ENCODE results near the gene LGALS12. TPM values are rescaled to one million over a fixed set of nuclear protein-coding genes. Genes with fewer than 3 reads are reported as not detected.

Gene LGALS12
- total RNA-seq, 2 experiments from 2014 or later: not detected

DNA sequence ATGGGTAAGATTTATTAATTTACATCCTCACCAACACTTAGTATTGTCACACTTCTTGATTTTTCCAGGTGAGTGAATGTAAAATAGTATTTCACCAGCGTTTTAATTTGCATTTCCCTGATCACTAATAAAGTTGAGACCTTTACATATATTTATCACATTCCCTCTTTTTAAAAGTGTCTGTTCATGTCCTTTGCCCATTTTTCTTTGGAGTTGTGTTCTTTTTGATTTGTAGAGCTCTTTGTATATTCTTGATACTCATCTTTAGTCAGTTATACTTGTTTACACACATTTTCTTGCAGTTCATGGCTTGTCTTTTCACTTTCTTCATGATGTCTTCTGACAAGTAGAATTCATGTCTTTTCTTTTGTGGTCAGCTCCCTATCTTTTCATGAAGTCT is 12.8 kb upstream of the LGALS12 start:
- Mint-ChIP-seq H3K27me3 (peaks cover 40% of the 10 kb centered on the region), H3K4me1 (peaks cover 13% of the 10 kb centered on the region), H3K36me3 (no peaks in the 10 kb centered on the region), H3K9me3 (peaks cover 2% of the 10 kb centered on the region), H3K27ac (no peak overlapping the region), H3K4me3 (no peak overlapping the region)
- no peak for DNase-seq

DNA sequence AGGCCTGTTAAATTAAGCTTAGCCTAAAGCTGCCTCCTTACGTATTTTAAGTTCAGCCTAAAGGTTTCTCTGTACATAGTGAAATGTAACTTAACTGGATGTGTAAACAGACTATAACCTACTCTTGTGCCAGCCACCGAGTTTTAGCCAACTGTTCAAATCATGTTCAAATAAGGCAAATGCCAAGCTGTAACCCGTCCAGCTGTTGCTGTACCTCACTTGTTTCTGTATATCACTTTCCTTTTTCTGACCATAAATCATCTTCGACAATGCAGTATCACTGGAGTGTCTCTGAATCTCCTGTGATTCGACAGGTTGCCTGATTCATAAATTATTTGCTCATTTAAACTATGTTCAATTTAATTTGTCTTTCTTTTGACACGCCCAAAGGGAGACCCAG is 10.9 kb upstream of the LGALS12 start:
- Mint-ChIP-seq H3K36me3 (no peaks in the 10 kb centered on the region), H3K27me3 (peaks cover 38% of the 10 kb centered on the region)

DNA sequence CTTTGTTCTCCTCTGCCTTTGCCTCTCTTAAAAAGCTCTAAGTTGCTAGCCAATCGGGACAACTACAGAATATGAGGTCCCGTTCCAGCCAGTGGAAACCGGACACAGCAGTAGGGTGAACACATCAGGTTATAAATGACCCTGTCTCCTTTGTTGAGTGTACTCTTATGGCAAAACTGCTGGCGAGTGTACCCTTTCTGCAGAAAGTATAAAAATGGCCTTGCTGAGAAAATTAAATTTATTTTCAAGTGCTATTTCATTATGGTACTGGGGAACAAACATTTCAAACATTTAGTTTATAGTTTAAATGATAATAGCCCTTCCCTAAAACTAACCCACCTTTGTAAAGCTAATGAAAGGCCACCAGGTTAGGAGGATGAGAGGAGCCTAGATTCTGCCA is 6.0 kb upstream of the LGALS12 start:
- no peak overlapping the region for H3K27ac Mint-ChIP-seq
- DNase-seq: no peak

More for the DNA sequence above, 10.9 kb upstream of the LGALS12 start:
- Mint-ChIP-seq H3K27ac (no peak overlapping the region), H3K9me3 (peaks cover 11% of the 10 kb centered on the region), H3K4me1 (peaks cover 13% of the 10 kb centered on the region), H3K4me3 (no peak overlapping the region)
- DNase-seq: no peak

DNA sequence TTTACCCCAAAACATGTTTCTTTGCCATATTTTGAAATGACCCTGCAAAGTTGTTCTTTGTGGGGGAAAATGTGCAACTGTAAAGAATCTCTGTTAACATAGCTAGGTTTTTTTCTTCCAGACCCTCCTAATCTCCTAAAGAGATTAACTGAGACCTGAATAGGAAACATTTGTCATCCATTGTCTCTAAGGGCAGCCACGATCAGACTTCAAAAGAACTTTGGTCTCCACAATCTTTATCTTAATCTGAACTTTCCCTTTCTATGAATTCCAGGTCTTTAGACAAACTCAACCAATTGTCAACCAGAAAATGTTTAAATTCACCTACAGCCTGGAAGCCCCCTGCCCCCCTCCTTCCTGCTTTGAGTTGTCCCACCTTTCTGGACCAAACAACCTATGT is 4.6 kb upstream of the LGALS12 start:
- no peak for DNase-seq
- peaks cover 15% of the 10 kb centered on the region for H3K9me3 Mint-ChIP-seq
- H3K4me3 Mint-ChIP-seq: no peak overlapping the region
- H3K27ac Mint-ChIP-seq: no peak overlapping the region
- no peaks in the 10 kb centered on the region for H3K4me1 Mint-ChIP-seq
- H3K27me3 Mint-ChIP-seq: peaks cover 6% of the 10 kb centered on the region
- H3K36me3 Mint-ChIP-seq: peaks cover 5% of the 10 kb centered on the region

More for the DNA sequence above, 6.0 kb upstream of the LGALS12 start:
- H3K4me3 Mint-ChIP-seq: no peak overlapping the region
- H3K27me3 Mint-ChIP-seq: peaks cover 6% of the 10 kb centered on the region
- peaks cover 5% of the 10 kb centered on the region for H3K36me3 Mint-ChIP-seq
- H3K4me1 Mint-ChIP-seq: no peaks in the 10 kb centered on the region
- peaks cover 15% of the 10 kb centered on the region for H3K9me3 Mint-ChIP-seq

DNA sequence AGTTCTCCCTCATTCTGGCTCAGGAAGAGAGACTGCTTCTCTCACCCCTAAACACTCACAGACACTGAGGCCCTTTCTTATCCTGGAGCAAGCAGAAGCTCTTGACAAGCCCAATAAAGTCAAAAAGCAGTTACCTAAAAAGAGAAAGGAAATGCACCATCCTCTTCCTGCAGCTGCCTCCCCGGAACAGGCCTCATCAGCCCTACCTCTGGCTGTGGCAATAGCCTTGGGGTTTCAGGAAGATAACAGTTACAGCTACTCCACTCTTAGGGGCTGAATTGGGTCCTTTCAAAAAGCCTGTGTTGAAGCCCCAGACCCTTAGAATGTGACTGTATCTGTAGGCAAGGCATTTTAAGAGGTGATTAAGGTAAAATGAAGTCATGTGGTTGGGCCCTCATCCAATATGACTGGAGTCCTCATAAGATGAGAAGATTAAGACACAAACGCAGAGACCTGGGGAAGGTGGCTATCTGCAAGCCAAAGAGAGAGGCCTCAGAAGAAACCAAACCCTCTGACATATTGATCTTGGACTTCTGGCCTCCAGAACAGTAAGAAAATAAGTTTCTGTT is 3.5 kb upstream of the LGALS12 start:
- H3K4me1 Mint-ChIP-seq: no peaks in the 10 kb centered on the region
- H3K4me3 Mint-ChIP-seq: no peak overlapping the region
- no peak overlapping the region for H3K27ac Mint-ChIP-seq
- peaks cover 15% of the 10 kb centered on the region for H3K9me3 Mint-ChIP-seq
- peaks cover 5% of the 10 kb centered on the region for H3K36me3 Mint-ChIP-seq
- DNase-seq: no peak
- H3K27me3 Mint-ChIP-seq: peaks cover 4% of the 10 kb centered on the region

DNA sequence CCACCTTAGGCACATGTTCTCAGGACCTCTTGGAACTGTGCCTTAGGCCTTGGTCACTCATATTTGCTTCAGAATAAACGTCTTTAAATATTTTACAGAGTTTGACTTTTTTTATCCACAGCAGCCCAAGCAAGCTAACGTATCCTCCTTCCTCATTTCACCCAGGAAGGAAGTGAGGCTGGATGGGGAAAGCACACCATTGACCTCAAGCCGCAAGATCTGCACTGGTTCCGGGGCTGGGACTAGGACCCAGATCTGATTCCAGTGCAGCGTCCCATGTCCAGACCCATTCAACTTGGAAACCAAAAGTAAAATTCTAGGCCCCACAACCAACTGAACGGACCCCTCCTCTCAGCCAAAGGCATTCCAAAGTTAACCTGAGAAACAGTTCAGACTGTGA is 2.4 kb upstream of the LGALS12 start:
- no peak overlapping the region for H3K27ac Mint-ChIP-seq
- no peaks in the 10 kb centered on the region for H3K27me3 Mint-ChIP-seq
- peaks cover 15% of the 10 kb centered on the region for H3K9me3 Mint-ChIP-seq
- H3K4me1 Mint-ChIP-seq: no peaks in the 10 kb centered on the region
- no peak overlapping the region for H3K4me3 Mint-ChIP-seq
- no peak for DNase-seq
- H3K36me3 Mint-ChIP-seq: peaks cover 5% of the 10 kb centered on the region

DNA sequence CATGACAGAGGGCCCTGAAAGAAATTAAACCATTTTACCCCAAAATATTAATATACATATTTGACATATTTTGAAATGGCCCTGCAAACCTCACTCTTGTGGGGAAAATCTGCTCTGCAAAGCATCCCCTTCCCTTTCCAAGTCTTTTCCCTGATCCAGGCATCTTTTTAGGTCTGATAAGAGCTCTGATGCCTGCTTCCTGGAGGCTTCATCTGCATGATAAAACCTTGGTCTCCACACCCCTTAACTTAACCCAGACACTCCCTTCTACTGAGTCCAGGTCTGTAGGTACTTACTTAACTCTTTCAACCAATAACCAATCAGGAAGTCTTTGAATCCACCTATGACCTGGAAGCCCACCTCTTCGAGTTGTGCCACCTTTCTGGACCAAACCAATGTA is 1.8 kb upstream of the LGALS12 start:
- Mint-ChIP-seq H3K9me3 (peaks cover 15% of the 10 kb centered on the region), H3K4me1 (no peaks in the 10 kb centered on the region), H3K27me3 (no peaks in the 10 kb centered on the region), H3K4me3 (no peak overlapping the region), H3K27ac (no peak overlapping the region), H3K36me3 (peaks cover 5% of the 10 kb centered on the region)
- DNase-seq: no peak

DNA sequence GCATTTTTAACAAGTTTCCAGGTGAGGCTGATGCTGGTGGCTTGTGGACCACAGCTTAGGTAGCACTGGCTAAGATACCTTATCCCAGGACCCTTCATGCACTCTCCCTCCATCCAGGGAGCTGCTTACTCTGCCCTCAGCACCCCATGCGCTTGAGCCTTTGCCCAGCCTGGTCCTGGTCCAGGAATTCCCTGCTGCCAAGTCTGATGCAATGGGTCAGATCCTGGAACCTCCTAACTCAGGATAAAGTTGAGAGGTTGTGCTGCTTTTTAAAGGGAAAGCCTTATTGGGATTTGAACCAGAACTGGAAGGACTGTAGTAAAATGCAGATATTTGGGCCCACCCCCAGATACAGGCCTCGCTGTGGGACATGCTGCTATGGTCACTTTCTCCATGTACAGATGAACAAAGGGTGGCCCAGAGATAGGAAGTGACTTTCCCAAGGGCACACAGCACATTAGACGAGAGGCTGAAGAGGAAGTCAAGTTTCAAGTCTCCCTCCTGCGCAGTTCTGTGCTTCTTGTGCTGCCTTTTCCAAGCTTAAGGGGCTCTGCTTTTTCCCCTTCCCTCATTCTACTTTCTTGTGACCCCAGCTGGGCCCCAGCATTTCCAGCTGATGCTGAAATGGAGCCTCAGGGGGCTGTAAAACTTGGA is 824 bp upstream of the LGALS12 start:
- Mint-ChIP-seq H3K4me1 (no peaks in the 10 kb centered on the region), H3K9me3 (peaks cover 6% of the 10 kb centered on the region), H3K27ac (no peak overlapping the region), H3K36me3 (peaks cover 5% of the 10 kb centered on the region), H3K27me3 (no peaks in the 10 kb centered on the region), H3K4me3 (no peak overlapping the region)
- DNase-seq: no peak

DNA sequence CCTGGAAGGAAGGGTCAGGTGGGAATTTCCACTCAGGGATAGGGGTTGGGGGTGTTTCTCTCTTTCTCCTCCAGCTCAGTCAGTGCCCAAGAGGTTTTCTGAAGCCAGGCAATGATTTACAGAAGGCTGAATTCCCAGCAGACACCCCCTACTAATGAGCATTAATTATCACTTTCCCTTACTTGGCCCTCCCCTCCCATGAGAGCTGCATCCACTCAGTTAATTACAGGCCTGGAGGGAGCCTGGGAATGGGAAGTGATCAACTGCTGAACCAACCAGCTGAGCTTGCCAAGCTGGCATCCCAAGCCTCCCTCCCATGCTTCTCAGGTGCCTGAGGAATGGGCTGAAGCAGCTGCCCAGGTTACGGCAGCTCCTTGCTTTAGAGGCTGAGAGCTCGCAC is 992 bp downstream of the LGALS12 start:
- DNase-seq: no peak
- no peaks in the 10 kb centered on the region for H3K27me3 Mint-ChIP-seq
- no peaks in the 10 kb centered on the region for H3K4me1 Mint-ChIP-seq
- no peak overlapping the region for H3K4me3 Mint-ChIP-seq
- H3K9me3 Mint-ChIP-seq: no peaks in the 10 kb centered on the region
- H3K27ac Mint-ChIP-seq: no peak overlapping the region
- no peaks in the 10 kb centered on the region for H3K36me3 Mint-ChIP-seq

DNA sequence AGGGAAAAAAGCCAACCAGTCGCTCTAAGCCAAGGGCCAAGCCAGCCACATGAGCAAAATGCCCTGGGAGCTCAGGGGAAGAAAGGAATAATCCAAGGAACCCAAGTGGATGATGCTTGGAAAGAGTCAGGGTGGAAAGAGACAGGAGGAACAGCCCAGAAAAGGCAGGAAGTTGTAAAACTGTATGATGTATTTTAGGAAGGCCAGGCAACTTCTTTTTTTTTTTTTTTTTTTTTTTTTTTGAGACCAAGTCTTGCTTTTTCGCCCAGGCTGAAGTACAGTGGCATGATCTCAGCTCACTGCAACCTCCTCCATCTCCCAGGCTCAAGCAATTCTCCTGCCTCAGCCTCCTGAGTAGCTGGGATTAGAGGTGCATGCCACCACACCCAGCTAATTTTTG is 1.6 kb downstream of the LGALS12 start:
- H3K36me3 Mint-ChIP-seq: no peaks in the 10 kb centered on the region
- no peak overlapping the region for H3K27ac Mint-ChIP-seq
- H3K27me3 Mint-ChIP-seq: no peaks in the 10 kb centered on the region
- DNase-seq: no peak
- H3K9me3 Mint-ChIP-seq: no peaks in the 10 kb centered on the region
- H3K4me1 Mint-ChIP-seq: no peaks in the 10 kb centered on the region
- no peak overlapping the region for H3K4me3 Mint-ChIP-seq

DNA sequence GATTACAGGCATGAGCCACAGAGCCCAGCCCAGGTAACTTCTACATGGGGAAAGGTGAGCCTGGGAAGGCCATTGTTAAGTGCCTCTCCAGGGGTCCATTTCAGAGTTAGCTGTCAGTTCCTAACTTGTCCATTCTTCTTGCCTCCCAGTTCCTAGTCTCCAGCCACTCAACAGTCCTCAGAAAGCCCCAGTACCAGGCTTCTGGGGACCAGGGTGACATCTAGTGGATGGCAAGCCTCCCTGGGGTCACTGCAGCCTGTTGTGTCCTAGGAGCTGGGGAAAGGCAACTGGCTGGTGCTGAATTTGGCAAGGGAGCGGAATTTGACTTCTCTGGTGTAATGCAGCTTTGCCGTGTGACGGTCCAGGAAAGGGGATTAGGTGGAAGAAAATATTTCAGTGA is 2.1 kb downstream of the LGALS12 start:
- Mint-ChIP-seq H3K27ac (no peak overlapping the region), H3K4me1 (no peaks in the 10 kb centered on the region), H3K9me3 (no peaks in the 10 kb centered on the region), H3K4me3 (no peak overlapping the region), H3K36me3 (no peaks in the 10 kb centered on the region), H3K27me3 (no peaks in the 10 kb centered on the region)
- DNase-seq: no peak

DNA sequence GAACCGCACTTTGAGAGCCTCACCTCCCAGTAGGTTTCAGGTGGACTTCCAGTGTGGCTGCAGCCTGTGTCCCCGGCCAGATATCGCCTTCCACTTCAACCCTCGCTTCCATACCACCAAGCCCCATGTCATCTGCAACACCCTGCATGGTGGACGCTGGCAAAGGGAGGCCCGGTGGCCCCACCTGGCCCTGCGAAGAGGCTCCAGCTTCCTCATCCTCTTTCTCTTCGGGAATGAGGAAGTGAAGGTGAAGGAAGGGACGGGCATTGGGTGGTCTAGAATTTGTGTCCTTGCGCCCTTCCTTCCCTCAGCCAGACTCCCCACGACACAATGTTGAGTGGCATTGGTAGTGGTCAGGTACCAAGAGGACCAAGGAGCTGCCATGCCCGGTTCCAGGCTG is 2.9 kb downstream of the LGALS12 start:
- no peaks in the 10 kb centered on the region for H3K27me3 Mint-ChIP-seq
- H3K36me3 Mint-ChIP-seq: no peaks in the 10 kb centered on the region
- H3K27ac Mint-ChIP-seq: no peak overlapping the region
- DNase-seq: no peak
- no peaks in the 10 kb centered on the region for H3K9me3 Mint-ChIP-seq
- H3K4me3 Mint-ChIP-seq: no peak overlapping the region
- H3K4me1 Mint-ChIP-seq: no peaks in the 10 kb centered on the region

DNA sequence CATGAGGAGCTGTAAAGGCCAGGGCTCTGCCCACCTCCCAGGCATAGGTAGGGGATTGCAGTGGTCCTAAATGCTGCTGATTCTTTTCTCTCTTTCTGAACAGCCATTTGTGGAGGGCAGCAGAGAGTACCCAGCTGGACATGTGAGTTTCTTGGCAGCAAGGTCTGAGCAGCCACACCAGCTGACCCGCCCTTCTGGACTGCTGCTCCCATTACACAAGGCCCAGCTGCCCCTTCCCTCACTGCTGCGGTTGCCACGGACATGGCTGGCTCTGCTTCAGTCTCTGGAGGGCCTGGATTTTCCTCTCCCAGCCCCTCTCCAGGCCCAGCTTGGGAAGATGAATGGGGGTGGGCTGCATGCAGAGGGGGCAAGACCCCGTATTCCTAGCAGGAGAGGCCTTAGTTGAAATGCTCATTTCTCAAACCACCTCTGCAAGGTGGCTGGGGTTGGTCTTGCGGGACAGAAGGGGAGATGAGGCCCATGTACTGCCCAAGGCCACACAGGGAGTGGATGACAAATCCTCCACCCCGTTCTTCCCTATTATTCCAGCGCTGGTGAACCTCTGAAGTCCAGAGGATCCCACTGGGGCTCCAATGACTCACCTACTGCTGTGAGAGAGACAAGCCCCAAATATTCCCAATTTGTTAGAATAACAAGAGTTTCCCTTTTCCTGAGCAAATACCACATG is 4.6 kb downstream of the LGALS12 start:
- DNase-seq: no peak
- Mint-ChIP-seq H3K4me1 (no peaks in the 10 kb centered on the region), H3K4me3 (no peak overlapping the region), H3K27ac (no peak overlapping the region), H3K27me3 (no peaks in the 10 kb centered on the region), H3K36me3 (no peaks in the 10 kb centered on the region), H3K9me3 (no peaks in the 10 kb centered on the region)

DNA sequence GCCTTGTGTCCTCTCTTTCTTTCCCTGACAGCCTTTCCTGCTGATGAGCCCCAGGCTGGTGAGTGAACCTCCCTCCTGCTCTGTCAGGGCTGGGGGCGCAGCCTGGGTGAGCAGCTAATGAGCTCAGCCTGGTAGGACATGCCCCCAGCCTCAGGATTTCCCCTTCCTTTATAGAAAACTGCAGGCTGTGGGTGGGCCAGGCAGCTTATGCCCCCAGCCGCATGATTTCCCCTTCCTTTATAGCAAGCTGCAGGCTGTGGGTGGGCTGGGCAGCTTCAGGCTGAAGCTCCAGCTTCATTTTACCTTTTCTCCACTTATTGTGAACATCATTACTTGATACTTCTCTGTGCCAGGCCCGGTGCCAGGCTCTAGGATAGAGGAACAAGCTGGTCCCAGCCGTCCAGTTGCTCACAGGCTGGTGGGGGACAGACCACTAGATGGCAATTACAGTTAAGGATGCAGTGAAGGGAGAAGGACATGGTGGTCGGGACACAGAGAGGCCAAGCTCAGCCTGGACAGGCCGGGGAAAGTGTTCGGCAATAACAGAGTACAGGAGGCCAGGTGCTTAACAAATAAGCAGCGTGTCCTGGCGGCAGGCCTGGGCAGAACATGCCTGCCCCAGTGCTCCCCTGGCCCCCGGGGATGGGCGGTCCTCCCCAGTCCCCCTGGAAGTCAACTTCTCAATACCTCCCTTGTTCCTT is 5.3 kb downstream of the LGALS12 start:
- Mint-ChIP-seq H3K27ac (no peak overlapping the region), H3K36me3 (no peaks in the 10 kb centered on the region), H3K27me3 (no peaks in the 10 kb centered on the region), H3K4me3 (no peak overlapping the region), H3K4me1 (no peaks in the 10 kb centered on the region), H3K9me3 (no peaks in the 10 kb centered on the region)
- no peak for DNase-seq

DNA sequence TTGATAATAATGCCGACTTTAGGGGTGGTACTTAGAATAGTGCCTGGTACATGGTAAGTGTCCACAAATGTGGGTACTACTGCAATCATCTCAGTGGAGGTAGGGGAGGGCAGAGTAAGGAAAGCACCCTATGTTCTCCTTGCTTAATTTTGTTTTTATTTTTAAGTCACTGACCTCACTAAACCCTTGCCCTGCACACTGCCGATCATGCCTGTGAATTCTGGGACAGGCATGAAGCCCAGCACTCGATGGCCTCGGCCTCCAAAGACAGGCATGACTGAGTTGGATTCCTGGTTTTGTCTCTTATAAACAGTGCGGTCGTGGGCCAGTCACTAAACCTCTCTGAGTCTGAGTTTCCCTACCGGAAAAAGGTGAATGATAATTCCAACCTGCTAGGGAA is 6.9 kb downstream of the LGALS12 start:
- H3K9me3 Mint-ChIP-seq: no peaks in the 10 kb centered on the region
- H3K27me3 Mint-ChIP-seq: no peaks in the 10 kb centered on the region
- H3K4me3 Mint-ChIP-seq: no peak overlapping the region
- DNase-seq: no peak
- H3K4me1 Mint-ChIP-seq: no peaks in the 10 kb centered on the region
- H3K36me3 Mint-ChIP-seq: no peaks in the 10 kb centered on the region
- H3K27ac Mint-ChIP-seq: no peak overlapping the region

All from activated naive CD8-positive, alpha-beta T cell treated with anti-CD3 and anti-CD28 coated beads for 36 hours (primary cell).